Measurements from ENCODE around the gene PLA2G2C.
"Not testable (repeated sequence)": the region's sequence is repeated elsewhere in the genome, so short reads cannot be mapped to it uniquely, and the experiment has no call there.

PLA2G2C gene

DNA sequence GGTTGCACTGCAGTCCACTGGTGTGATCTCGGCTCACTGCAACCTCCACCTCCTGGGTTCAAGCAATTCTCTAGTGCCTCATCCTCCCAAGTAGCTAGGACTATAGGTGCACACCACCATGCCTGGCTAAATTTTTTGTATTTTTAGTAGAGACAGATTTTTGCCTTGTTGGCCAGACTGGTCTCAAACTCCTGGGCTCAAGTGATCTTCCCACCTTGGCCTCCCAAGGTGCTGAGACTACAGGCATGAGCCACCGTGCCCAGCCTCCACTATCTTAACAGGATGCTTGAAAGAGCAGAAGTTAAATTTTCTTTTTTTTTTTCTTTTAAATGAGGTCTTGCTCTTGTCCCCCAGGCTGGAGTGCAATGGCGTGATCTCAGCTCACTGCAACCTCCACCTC lies 55.8 kb downstream of the PLA2G2C start:
- not testable (repeated sequence) for DNase-seq (ENCODE audit: low spot score)

DNA sequence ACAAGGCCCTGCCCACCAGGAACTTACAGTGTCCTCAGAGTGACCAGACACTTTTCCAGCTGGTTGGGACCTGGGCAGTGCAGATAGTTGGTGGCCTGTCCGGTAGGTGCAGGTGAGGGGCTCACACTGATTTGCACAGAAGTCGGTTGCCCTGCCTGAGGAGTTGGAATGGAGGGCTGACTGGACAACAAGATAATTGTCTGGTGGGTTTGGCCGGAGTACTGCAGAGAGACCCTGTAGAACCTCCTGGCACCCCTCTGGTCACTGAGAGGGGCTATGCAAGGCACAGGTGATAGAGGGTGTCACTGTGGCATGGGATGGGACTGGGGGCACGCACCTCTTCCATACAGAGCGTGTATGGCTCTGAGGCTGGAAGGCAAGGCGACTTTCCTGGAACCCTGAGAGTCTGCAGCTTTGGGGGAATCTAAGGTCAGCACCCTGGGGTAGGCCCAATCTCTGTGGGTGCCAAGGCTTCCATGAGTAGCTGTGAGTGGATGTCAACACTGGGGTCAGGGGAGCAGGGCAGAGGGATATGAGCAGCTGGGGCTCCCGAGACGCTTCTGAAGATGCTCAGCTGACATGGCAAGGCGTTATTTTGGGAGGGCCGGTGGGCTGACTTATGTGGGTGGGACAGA lies 59.4 kb downstream of the PLA2G2C start:
- no peak for DNase-seq (ENCODE audit: low spot score)

DNA sequence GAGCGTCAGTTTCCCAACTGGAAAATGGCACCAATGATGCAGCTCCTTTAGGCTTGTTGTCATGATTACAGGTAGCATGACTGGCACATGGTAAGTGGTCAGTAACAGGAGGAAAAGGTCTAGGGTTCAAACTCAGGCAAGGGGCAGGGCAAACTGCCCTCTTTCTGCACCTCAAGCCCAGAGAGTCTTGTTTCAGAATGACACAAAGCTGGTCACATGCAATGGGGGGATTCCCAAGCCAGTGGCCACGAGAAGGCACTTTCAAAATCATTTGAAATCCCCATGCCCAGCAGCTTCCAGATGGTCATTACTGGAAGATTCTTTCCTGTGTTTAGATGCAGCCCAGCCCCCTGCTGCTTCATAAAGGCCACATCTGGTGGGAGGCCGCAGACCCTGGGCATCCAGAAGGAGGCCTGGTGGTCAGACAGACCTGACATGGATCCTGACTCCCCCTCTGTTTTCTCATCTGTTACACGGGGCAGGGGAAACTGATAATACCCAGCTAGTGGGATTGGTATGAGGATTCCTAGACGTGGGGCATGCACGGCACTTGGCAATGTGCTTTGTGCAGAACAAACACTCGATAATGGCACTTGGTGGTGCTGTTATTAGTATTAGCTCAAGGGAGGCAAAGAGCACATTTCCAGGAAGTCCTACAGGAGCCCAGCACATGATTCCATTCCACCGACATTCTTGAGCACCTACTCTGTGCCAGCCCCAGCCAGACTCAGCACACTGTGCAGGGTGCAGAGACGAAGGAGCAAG lies 60.1 kb downstream of the PLA2G2C start:
- DNase-seq (ENCODE audit: low spot score): no peak

DNA sequence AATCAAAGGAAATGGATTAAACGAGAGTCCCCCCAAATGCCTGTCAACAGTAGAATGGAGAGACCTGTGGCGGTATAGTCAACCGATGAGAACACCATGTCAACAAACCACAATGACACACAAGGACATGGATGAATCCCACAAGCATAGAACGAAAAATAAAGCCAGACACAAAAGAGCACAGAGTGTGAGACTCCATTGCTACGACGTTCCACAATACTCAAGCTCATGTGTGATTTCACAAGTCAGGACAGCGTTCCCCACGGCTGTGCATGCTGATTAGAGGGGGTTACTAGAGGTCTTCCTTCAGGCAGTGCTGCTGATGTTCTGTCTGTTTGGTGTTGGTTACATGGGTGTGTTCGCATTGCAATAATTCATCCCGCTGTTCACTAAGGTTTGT lies 61.2 kb downstream of the PLA2G2C start:
- no peak for DNase-seq (ENCODE audit: low spot score)

DNA sequence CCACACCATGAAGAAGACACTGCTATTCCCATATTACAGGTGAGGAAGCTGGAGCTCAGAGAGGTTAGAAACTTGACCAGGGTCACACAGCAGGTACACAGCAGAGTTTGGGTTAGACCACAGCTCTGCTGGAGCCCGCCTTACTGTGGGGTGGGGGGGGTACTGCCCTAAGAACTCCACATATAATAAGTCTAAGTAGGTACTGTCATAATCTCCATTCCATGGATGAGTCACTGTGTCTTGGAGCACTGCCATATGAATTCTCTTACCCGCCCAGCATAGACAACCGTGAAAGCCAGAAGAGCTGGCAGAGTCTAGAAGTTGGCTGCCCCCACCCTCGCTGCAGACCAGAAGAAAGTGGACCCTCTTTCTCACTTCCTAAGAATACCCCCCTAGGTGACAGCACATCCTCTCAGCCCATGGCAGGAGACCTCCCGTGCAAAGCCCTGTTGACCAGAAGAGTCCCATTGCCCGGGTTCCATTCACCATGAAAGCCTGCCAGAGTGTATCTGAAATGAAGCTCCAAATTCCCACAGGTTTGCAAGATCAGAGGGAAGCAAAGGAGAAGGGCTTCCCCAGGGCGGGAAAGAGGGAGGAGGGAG lies 61.8 kb downstream of the PLA2G2C start:
- peak; percentile 40 for DNase-seq (ENCODE audit: low spot score)

DNA sequence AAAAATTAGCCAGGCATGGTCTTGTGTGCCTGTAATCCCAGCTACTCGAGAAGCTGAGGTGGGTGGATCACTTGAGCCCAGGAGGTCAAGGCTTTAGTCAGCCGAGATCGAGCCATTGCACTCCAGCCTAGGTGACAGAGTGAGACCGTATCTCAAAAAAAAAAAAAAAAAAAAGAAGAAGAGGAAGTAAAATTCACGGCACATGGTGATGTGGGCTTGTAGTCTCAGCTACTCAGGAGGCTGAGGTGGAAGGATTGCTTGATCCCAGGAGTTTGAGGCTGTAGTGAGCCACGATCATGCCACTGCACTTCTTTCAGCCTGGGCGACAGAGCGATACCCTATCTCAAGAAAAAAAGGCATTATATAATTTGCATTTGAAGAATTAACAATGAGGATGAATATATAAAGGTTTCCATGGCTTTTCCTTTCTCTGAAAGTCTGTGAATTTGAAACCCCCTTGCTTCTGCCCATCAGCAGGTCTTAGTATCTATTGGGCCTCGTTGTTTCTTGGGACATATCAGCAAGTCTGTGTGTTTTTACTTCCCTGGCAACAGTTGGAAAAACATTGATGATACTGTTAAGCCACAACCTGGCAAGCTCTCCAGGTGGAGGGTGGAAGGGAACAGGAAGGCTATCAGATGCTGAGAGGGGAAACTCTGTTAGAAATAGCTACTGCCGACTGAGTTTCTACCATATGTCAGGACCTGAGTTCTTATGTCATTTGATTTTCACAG lies 62.4 kb downstream of the PLA2G2C start:
- DNase-seq (ENCODE audit: low spot score): no peak

DNA sequence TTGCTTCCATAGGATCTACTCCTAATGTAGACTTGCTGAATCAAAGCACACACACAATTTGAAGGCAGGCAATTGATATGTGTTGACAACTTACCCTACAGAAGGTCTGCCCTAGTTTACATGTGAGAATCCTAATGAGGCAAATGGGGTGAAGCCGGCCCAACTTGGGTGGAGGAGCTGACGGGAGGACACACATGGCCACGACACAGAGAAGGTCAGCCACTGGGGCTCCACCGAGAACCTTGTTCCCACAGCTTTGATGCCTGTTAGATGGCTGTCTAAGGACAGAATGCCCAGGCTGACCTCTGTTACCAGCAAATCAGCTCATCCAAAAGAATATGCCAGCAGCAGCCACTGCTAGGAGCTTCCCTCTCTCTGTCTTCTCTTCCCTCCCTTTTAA lies 65.5 kb downstream of the PLA2G2C start:
- DNase-seq (ENCODE audit: low spot score): no peak

DNA sequence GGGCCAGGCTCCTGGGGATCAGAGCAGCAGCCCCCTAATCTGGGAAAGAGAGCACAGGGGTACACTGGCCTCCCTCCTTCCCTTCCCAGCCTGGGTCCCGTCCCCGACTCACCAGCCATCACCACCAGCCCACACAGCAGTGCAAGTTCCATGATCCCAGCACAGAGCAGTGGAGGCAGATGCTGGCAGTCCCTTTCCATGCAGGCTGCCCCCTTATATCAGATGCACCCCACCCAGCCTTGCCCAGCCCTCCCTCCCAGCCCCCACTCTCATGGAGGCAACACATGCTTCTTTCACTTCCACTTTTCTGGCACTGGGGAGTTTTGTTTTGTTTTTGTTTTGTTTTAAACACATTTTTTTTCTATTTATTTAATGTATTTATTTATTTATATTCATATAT lies 67.0 kb downstream of the PLA2G2C start, which contains the start of gene PLA2G2D:
TSS of gene PLA2G2D (minus strand) at position 190 of the 400 bp plus-strand sequence. CDS start at position 152, 38 bp downstream.
- no peak for DNase-seq (ENCODE audit: low spot score)

DNA sequence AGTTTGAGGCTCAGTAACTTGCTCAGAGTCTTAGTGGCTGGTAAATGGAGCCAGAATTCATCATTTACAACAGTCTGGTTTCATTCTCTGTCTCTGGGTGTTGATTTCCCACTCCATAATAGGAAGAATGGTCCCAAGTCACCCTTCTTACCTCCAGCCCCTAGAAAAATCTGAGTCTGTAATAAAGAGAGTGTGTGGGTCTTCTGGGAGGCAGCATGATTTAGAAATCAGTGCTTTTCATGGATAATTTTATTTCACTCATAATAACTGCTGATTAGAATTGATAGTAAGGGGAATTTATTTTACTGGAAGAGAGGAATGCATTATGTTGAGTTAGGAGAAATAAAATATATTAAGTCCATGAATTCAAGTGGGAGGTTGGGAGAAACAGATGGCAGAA lies 69.1 kb downstream of the PLA2G2C start:
- no peak for DNase-seq (ENCODE audit: low spot score)

DNA sequence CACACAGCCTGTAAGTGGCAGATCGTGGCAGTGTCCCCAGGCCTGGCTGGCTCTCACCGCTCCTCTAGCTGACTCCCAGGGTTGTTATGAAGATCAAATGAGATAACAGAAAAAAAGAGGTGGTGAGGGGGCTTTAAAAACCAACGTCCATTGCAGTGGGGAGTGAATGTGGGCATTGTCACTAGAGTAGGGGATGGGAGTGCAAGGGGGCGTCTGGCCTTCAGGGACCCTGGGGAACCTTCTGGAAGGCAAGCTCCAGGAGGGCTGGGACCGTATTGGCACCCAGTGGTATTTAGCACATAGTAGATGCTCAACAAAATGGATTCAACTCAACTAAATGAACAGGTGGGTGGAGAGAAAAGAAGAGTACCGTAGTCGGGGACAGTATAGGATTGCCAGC lies 70.4 kb downstream of the PLA2G2C start:
- DNase-seq (ENCODE audit: low spot score): no peak

DNA sequence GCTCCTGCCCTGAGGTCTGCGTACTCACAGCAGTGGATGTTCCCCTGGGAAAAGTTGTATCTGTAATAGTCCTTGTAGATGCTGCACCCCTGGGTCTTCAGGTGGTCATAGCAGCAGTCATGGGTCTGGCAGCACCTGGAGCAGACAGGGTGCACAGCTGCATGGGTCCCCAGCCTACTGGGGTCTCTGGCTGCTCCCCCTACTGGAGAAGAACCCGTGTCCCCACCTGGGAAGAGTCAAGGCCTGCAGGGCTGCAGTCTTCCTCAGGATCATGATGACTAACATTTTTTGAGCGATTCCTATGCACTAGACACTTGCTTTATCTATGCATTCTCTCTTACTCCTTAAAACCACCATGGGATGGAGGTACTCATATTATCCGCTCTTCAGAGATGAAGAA lies 70.8 kb downstream of the PLA2G2C start:
- DNase-seq (ENCODE audit: low spot score): no peak

DNA sequence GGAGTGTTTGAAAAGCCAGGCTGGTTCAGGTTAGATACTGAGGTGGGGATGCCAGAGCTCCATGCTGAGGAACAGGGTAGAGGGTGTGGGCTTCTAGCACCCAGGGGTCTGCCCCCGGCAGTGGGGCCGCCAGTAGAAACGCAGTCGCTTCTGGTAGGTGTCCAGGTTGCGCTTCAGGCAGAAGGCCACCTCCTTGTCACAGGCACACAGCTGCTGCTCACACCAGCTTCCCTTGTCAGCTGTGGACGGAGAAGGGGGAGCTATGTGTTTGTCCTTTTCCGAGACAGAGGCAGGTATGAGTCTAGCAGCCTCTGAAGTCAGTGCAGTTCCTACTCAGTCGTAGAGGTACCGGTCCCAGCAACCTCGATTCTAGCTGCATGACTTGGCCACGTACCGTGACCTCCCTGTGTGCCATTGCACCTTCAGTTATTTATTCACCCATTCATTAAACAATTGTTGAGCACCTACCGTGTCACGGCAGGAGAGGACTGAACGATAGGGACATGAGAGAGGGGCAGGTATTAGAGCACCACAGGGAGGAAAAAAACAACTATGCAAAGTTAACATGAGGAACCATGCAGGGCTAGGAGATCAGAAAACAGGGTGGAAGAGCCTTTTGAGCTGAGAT lies 72.2 kb downstream of the PLA2G2C start:
- no peak for DNase-seq (ENCODE audit: low spot score)

Data from hematopoietic multipotent progenitor cell treated with erythropoietin and hydrocortisone succinate and interleukin-3 and kit ligand, for 17 days (in vitro differentiated cells).